Activated CD4-positive, alpha-beta memory T cell treated with anti-CD3 and anti-CD28 coated beads for 36 hours (primary cell): ENCODE measurements around the gene BTBD3. TPM values are rescaled to one million over a fixed set of nuclear protein-coding genes. Genes with fewer than 3 reads are reported as not detected.

ENCODE experiments used
- CTCF ChIA-PET: fragments of 350-600 bp; sonication (Branson Sonifier 250); formaldehyde crosslinking; loops from one replicate; lab custom pipeline; 2021; ENCODE audit warnings: antibody characterized with exemption, inconsistent platforms; lab: Charles Lee
- POLR2A ChIA-PET: fragments of 350-600 bp; sonication (Branson Sonifier 250); formaldehyde crosslinking; loops from one replicate; lab custom pipeline; 2021; ENCODE audit warnings: antibody characterized with exemption; lab: Charles Lee
- DNase-seq: peaks from one replicate; pipeline ENCODE4 v3.0.0-alpha.2; 2020
- H3K27ac Mint-ChIP-seq: one replicate; pipeline ENCODE4 v1.8.0; 2021; ENCODE audit warnings: mixed read lengths
- H3K27me3 Mint-ChIP-seq: one replicate; pipeline ENCODE4 v1.8.0; 2021; ENCODE audit warnings: mixed read lengths
- H3K36me3 Mint-ChIP-seq: one replicate; pipeline ENCODE4 v1.8.0; 2021; ENCODE audit warnings: mixed read lengths
- H3K4me1 Mint-ChIP-seq: one replicate; pipeline ENCODE4 v1.8.0; 2021; ENCODE audit warnings: low read depth, mixed read lengths
- H3K4me3 Mint-ChIP-seq: one replicate; pipeline ENCODE4 v1.8.0; 2021; ENCODE audit warnings: mild to moderate bottlenecking, mixed read lengths
- H3K9me3 Mint-ChIP-seq: one replicate; pipeline ENCODE4 v1.8.0; 2021; ENCODE audit warnings: mixed read lengths
- intact Hi-C: fragments of 100-400 bp; cut with micrococcal nuclease; formaldehyde crosslinking; loops from one replicate; pipeline ENCODE4 v1.15.1; 2023
- total RNA-seq, 2 experiments: library from RNA; stranded (reverse); gene quantifications; one replicate each; pipeline ENCODE4 v1.2.3, GENCODE V29; 2021

BTBD3 gene
- total RNA-seq, 2 experiments from 2014 or later = 1.9 to 2.0 TPM

DNA sequence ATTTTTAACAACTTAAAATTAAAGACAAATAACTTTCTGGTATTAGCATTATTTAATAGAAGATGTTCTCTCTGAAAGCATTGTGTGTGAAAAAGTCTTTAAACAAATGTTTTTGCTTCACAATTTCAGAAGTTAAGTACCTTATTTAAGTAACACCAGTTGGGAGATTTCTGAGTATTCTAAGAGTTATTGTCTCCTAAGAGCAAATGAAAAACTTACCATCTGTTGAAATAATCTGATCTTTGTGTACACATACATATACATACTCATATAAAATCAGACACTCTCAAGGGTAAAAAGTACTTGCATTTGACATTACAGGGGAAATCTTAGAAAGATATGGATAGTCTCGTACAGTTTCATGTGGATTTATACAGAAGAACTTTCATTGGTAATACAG is 2.4 kb downstream of the BTBD3 start:
- no peaks in the 10 kb centered on the region for H3K27me3 Mint-ChIP-seq
- POLR2A ChIA-PET = no interaction called here
- no peaks in the 10 kb centered on the region for H3K4me1 Mint-ChIP-seq
- H3K4me3 Mint-ChIP-seq = no peak overlapping the region
- DNase-seq = no peak
- H3K36me3 Mint-ChIP-seq = no peaks in the 10 kb centered on the region
- no peaks in the 10 kb centered on the region for H3K9me3 Mint-ChIP-seq
- H3K27ac Mint-ChIP-seq = no peak overlapping the region
- CTCF ChIA-PET = no interaction called here
- intact Hi-C loops = no loop called here

DNA sequence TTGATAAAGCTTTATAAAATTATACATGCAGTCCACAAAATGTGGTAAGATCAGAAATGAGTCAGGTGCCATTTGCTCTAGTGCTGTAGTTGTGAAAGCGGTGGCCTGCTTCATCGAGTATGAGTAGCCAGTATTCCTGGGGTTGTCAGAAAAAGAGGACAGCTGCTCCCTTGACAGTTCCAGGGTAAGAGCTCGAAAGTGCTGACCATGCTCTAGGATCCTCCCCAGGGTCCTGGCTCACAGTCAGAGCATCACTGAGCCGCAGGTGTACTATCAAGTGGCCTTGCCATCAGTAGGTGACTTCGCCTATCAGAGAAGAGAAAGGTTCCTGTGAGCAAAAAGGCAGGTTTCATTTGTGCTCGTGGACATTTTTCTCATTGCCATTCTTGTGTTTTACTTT is 3.6 kb downstream of the BTBD3 start:
- ChIA-PET POLR2A (no interaction called here), CTCF (no interaction called here)
- Mint-ChIP-seq H3K9me3 (no peaks in the 10 kb centered on the region), H3K27ac (no peak overlapping the region), H3K4me1 (no peaks in the 10 kb centered on the region), H3K36me3 (no peaks in the 10 kb centered on the region), H3K27me3 (no peaks in the 10 kb centered on the region), H3K4me3 (no peak overlapping the region)
- intact Hi-C loops = no loop called here
- DNase-seq = no peak

DNA sequence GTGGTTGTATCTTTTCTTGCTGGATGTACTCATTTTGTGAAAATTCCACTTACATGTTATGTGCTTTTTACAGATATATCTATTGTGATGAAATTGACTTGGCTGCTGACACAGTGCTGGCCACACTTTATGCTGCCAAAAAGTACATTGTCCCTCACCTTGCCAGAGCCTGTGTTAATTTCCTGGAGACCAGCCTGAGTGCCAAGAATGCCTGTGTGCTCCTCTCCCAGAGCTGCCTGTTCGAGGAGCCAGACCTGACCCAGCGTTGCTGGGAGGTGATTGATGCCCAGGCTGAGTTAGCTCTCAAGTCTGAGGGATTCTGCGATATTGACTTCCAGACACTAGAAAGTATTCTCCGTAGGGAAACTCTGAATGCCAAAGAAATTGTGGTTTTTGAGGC is 4.9 kb downstream of the BTBD3 start:
- Mint-ChIP-seq H3K4me1 (no peaks in the 10 kb centered on the region), H3K36me3 (no peaks in the 10 kb centered on the region), H3K27me3 (no peaks in the 10 kb centered on the region), H3K9me3 (no peaks in the 10 kb centered on the region), H3K27ac (no peak overlapping the region), H3K4me3 (no peak overlapping the region)
- ChIA-PET CTCF (no interaction called here), POLR2A (no interaction called here)
- no peak for DNase-seq
- intact Hi-C loops = no loop called here

DNA sequence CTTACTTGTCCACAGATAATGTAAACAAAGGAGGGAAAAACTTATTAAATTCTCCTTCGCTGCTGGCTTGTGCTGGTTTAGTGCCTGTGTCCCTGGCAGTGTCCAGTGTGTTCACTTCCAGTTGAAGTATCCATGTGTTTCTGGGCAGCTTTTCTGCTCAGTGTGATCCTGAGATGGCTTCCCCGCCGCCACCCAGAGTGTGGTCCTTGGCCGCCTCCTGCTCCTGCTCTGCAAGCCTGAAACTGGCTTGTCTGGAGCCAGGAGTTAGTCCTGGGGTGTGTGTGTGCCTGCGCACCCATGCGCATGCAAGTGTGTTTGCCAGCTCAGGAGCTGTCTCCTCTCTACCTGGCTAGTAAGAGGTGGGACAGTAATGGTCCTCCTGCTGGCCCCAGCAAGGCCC is 7.2 kb downstream of the BTBD3 start:
- H3K4me1 Mint-ChIP-seq = no peaks in the 10 kb centered on the region
- CTCF ChIA-PET = interaction anchor here (1.4 kb wide), 1 partner anchor 12 kb away, joined by 3 read pairs; no protein-coding TSS in a partner anchor
- no peaks in the 10 kb centered on the region for H3K27me3 Mint-ChIP-seq
- no peak overlapping the region for H3K4me3 Mint-ChIP-seq
- POLR2A ChIA-PET = no interaction called here
- no peaks in the 10 kb centered on the region for H3K9me3 Mint-ChIP-seq
- DNase-seq = no peak
- intact Hi-C loops = no loop called here
- no peaks in the 10 kb centered on the region for H3K36me3 Mint-ChIP-seq
- H3K27ac Mint-ChIP-seq = no peak overlapping the region

DNA sequence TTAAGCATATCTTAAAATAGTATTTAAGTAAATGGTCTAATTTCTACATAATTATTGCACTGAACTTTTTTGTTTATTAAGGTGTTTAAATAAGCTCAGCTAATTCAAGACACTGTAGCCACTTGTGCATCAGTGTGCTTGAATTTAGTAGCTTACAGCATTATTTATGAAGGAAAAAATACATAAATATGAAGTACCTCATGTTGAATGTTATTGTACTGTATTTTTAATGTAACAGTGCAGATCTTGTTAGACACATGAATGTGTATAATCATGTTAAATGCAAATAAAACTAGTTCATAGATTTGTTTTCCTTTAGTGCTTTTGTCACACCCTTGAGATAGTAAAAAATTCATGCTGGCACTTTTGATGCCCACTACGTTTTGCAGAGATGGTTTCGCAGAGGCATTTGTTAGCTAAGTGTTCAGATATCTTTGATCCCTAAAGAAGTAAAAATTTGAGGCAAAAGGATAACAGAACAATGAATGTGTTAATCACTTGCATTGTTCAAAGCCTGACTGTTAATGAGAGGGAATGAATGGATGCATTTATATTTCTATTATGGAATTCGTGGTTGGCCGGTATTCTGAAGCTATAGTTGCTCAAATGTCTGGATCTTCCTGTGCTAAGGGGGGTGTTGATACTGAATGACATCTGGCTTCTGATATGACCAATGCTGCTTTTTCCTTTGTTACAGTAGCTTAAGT is 8.8 kb downstream of the BTBD3 start:
- intact Hi-C loops = no loop called here
- CTCF ChIA-PET = interaction anchor here (1.4 kb wide), 1 partner anchor 13 kb away, joined by 3 read pairs; no protein-coding TSS in a partner anchor
- Mint-ChIP-seq H3K4me1 (no peaks in the 10 kb centered on the region), H3K27ac (no peak overlapping the region), H3K36me3 (no peaks in the 10 kb centered on the region), H3K4me3 (no peak overlapping the region), H3K27me3 (no peaks in the 10 kb centered on the region), H3K9me3 (no peaks in the 10 kb centered on the region)
- POLR2A ChIA-PET = no interaction called here
- DNase-seq = no peak

DNA sequence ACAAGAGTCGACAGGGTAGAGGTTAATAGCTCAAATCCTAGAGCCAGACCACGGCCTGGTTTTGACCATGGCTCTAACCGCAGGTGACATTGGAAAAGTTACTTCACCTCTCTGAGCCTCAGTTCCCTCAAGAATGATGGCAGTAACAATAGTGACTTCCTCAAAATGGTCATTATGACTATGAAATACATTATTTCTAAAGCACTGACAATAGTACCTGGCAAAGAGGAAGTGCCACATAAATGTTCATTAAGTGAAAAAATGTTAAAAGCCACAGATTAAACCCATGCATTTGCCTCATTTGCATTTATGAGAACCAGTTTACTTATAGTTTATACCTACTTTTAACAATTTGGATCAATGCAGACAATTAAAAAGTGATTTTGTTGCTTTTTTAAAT is 12.3 kb downstream of the BTBD3 start:
- Mint-ChIP-seq H3K9me3 (no peaks in the 10 kb centered on the region), H3K4me3 (no peak overlapping the region), H3K4me1 (no peaks in the 10 kb centered on the region), H3K27me3 (no peaks in the 10 kb centered on the region), H3K27ac (no peak overlapping the region), H3K36me3 (no peaks in the 10 kb centered on the region)
- ChIA-PET CTCF (no interaction called here), POLR2A (no interaction called here)
- intact Hi-C loops = no loop called here
- no peak for DNase-seq

DNA sequence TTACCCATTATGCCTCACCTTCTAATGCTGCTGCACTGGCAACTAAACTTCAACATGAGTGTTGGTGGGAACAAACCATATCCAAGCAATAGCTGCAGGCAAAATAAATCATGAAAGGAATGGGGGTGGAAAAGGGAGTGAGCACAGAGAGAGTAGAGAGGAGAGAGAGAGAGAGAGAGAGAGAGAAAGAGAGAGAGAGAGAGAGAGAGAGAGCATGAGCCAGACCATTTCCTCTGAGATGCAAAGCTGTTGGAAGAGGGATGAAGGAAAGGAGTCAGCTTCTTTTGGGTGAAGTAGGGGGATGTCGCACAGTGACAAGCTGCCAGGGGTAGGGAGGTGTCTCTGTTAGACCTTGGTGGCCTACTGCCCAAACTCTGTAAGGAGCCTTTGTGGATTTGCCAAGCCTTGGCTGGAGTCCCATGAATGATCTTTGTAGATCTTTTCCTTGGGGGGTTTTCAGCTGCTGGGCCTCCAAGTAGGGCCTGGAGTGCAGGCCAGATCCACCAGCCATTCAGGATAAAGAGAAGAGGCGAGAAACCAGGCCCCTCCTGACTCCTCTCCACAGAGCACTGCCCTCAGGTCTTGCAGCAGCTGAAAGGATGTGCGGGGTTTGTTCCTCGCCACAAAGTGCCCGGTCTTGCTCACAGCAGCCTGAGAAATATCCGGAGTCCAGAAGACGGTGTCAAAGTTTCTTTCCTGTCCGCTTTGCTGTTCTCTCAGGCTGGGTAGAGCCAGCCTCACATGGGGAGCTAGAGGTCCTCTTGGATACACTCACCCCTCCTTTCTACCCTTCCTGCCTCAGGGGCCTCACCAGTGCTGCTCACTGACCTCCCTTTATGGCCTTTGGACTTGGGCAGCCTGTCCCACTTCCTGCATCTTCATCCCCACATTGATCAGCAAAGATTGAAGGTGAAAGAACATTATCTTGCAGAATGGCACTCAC is 17.8 kb downstream of the BTBD3 start:
- intact Hi-C loops = no loop called here
- DNase-seq = no peak
- ChIA-PET POLR2A (no interaction called here), CTCF (no interaction called here)
- peaks cover 5% of the 10 kb centered on the region for H3K9me3 Mint-ChIP-seq
- no peak overlapping the region for H3K27ac Mint-ChIP-seq
- no peaks in the 10 kb centered on the region for H3K27me3 Mint-ChIP-seq
- H3K36me3 Mint-ChIP-seq = no peaks in the 10 kb centered on the region
- H3K4me1 Mint-ChIP-seq = no peaks in the 10 kb centered on the region
- H3K4me3 Mint-ChIP-seq = no peak overlapping the region

DNA sequence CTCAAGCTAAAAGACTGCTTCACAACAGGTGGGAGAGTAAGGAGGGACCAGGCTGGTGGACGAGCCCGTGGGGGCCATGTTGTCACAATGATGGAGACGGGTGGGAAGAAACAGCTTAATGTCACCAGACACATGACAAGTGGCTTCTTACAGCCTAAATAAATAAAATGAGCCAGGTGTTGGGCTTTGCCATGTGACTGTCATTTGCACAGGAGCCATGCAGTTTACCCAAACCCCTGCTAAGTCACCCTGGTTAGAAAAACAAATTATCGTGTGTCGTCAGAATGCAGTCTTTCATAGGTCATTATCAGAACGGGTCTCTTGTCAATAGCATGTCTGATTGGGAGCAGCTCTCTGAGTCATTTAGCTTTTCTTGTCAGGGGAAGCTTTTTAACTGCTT is 18.5 kb downstream of the BTBD3 start:
- Mint-ChIP-seq H3K9me3 (peaks cover 5% of the 10 kb centered on the region), H3K27me3 (no peaks in the 10 kb centered on the region), H3K27ac (no peak overlapping the region), H3K36me3 (no peaks in the 10 kb centered on the region), H3K4me1 (no peaks in the 10 kb centered on the region), H3K4me3 (no peak overlapping the region)
- intact Hi-C loops = no loop called here
- no peak for DNase-seq
- ChIA-PET POLR2A (no interaction called here), CTCF (no interaction called here)

DNA sequence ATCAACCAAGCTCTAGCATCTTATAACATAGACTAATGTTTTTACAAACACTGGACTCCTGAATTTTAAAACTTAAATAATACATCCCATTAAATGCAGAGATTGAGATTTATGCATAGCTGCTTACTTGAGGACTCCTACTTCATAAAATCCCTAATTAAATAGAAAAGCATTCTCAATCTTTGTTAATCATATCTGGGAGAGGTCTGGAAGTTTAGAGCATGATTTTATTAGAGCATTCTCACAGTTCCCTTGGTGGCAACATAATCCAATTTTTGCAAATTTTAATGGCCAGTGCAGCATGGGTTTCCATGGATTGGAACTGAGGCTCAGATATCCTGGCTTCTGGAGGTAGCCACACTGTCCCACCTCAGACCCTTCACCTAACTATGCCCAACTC is 19.5 kb downstream of the BTBD3 start:
- POLR2A ChIA-PET = no interaction called here
- intact Hi-C loops = no loop called here
- peaks cover 5% of the 10 kb centered on the region for H3K9me3 Mint-ChIP-seq
- CTCF ChIA-PET = no interaction called here
- no peak for DNase-seq
- H3K36me3 Mint-ChIP-seq = no peaks in the 10 kb centered on the region
- no peak overlapping the region for H3K4me3 Mint-ChIP-seq
- no peak overlapping the region for H3K27ac Mint-ChIP-seq
- H3K27me3 Mint-ChIP-seq = no peaks in the 10 kb centered on the region
- H3K4me1 Mint-ChIP-seq = no peaks in the 10 kb centered on the region

DNA sequence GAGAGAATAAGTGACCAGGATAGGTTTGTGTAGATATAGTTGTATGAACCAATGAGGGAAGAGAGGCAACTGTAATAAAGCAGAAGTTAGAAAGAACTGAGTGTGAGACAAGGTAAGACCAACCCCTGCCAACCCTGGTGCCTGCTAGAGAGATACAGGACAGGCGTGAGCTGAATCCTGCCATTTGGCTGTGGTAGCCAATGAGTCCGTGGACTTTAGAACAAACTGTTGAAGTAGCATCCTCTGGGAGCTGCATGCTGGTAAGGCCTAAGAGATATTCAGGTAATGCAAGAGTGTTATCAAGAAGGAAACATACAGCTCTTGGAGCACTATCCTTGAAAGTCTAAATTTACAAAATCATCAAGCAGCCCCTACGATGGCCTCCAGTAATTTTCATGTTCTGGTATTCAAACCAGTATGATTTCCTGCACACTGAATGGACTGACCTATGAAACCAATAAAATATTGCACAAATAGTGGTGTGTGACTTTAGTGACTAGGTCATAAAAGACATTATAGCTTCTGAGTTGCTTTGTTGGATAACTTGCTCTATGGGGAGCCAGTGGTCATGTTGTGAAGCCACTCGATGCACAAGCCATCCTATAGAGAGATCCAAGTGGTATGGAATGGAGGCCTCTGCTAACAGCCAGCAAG is 24.0 kb downstream of the BTBD3 start:
- H3K4me3 Mint-ChIP-seq = no peak overlapping the region
- DNase-seq = no peak
- ChIA-PET POLR2A (no interaction called here), CTCF (no interaction called here)
- no peaks in the 10 kb centered on the region for H3K36me3 Mint-ChIP-seq
- no peaks in the 10 kb centered on the region for H3K4me1 Mint-ChIP-seq
- no peak overlapping the region for H3K27ac Mint-ChIP-seq
- peaks cover 5% of the 10 kb centered on the region for H3K9me3 Mint-ChIP-seq
- intact Hi-C loops = no loop called here
- H3K27me3 Mint-ChIP-seq = no peaks in the 10 kb centered on the region

DNA sequence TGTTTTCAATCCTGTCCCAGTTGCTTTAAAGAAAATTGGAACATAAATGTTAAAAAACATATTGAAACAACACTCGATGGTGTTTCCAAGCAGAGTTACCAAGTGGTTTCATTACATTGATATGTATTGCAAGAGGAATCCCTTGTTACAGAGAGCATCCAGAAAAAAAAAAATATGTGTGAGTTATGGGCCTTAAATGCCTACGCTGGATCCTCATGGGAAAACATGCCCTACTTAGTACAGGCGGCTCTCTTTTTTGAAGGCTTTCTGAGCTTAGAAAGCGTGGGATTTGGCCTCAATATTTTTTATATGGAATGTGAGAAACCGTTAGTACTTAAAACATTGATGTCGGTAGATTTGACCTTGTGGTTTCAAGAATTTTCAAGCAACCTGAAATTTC is 26.1 kb downstream of the BTBD3 start:
- Mint-ChIP-seq H3K36me3 (no peaks in the 10 kb centered on the region), H3K4me1 (no peaks in the 10 kb centered on the region), H3K9me3 (no peaks in the 10 kb centered on the region), H3K4me3 (no peak overlapping the region), H3K27ac (no peak overlapping the region), H3K27me3 (no peaks in the 10 kb centered on the region)
- ChIA-PET CTCF (no interaction called here), POLR2A (no interaction called here)
- intact Hi-C loops = no loop called here
- no peak for DNase-seq

DNA sequence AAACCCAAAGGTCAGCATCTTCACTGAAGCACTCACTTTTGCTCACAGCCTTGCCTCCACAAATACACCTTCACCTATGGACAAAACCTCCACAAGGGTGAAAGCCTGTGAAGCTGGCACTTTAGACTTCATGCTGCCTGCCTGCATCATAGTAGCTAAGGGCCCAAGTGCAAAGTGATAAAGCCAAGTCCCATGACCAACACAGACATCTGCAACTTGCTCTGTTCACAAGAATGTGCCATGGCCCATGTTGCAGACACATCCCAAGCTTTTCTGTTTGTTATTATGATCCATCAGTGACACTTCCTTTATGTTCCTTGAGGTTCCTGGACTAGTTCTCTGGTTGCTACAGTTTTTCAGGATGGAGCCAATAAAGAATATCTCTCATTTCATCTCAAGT is 31.1 kb downstream of the BTBD3 start:
- H3K27ac Mint-ChIP-seq = no peak overlapping the region
- peaks cover 5% of the 10 kb centered on the region for H3K9me3 Mint-ChIP-seq
- DNase-seq = no peak
- intact Hi-C loops = no loop called here
- CTCF ChIA-PET = no interaction called here
- no peaks in the 10 kb centered on the region for H3K4me1 Mint-ChIP-seq
- POLR2A ChIA-PET = no interaction called here
- no peaks in the 10 kb centered on the region for H3K36me3 Mint-ChIP-seq
- H3K27me3 Mint-ChIP-seq = no peaks in the 10 kb centered on the region
- H3K4me3 Mint-ChIP-seq = no peak overlapping the region
